Activated T-helper 2 cell treated with anti-CD3 and anti-CD28 coated beads, Interferon-gamma antibody, Interleukin-2, Interleukin-4, amounts not matched to agents 10 μg/mL and 5 μg/mL and 100 μg/mL, durations not matched to agents 14 hours and 24 hours and 36 hours (primary cell): ENCODE results near the gene AKIRIN2. TPM values are rescaled to one million over a fixed set of nuclear protein-coding genes. Genes with fewer than 3 reads are reported as not detected.

Experiments
- DNase-seq: peaks from one replicate; pipeline ENCODE4 v3.0.0; 2021; ENCODE audit warnings: low spot score
- H3K27ac Mint-ChIP-seq: one replicate; pipeline ENCODE4 v1.8.0; 2021; ENCODE audit warnings: mixed read lengths
- H3K27me3 Mint-ChIP-seq: one replicate; pipeline ENCODE4 v1.8.0; 2021; ENCODE audit warnings: low read depth, mixed read lengths
- H3K36me3 Mint-ChIP-seq: one replicate; pipeline ENCODE4 v1.8.0; 2021; ENCODE audit warnings: low read depth, mixed read lengths
- H3K4me1 Mint-ChIP-seq: one replicate; pipeline ENCODE4 v1.8.0; 2021; ENCODE audit warnings: low read depth, mixed read lengths
- H3K4me3 Mint-ChIP-seq: one replicate; pipeline ENCODE4 v1.8.0; 2021; ENCODE audit warnings: low read depth, mild to moderate bottlenecking, moderate library complexity, mixed read lengths
- H3K9me3 Mint-ChIP-seq: one replicate; pipeline ENCODE4 v1.8.0; 2021; ENCODE audit warnings: mixed read lengths
- intact Hi-C: fragments of 100-400 bp; cut with micrococcal nuclease; formaldehyde crosslinking; loops from one replicate; pipeline ENCODE4 v1.15.1; 2023
- total RNA-seq: library from RNA; stranded (reverse); gene quantifications from 2 replicates; pipeline ENCODE4 v1.2.3, GENCODE V29; 2022

The AKIRIN2 gene
- total RNA-seq, 1 donor from 2014 or later: 42.0 TPM

GRCh38 chr6:87670707-87671106 lies 31.3 kb downstream of the AKIRIN2 start:
- Mint-ChIP-seq H3K4me3 (no peak overlapping the region), H3K27me3 (no peaks in the 10 kb centered on the region), H3K9me3 (no peaks in the 10 kb centered on the region), H3K36me3 (peaks cover 63% of the 10 kb centered on the region), H3K27ac (no peak overlapping the region), H3K4me1 (peaks cover 10% of the 10 kb centered on the region)
- intact Hi-C loops: no loop called here
- no peak for DNase-seq

GRCh38 chr6:87669051-87669450 lies 33.0 kb downstream of the AKIRIN2 start:
- peaks cover 9% of the 10 kb centered on the region for H3K4me1 Mint-ChIP-seq
- no peaks in the 10 kb centered on the region for H3K9me3 Mint-ChIP-seq
- DNase-seq: no peak
- intact Hi-C loops: no loop called here
- no peaks in the 10 kb centered on the region for H3K27me3 Mint-ChIP-seq
- H3K27ac Mint-ChIP-seq: no peak overlapping the region
- no peak overlapping the region for H3K4me3 Mint-ChIP-seq
- peaks cover 50% of the 10 kb centered on the region for H3K36me3 Mint-ChIP-seq

- H3K9me3 Mint-ChIP-seq: no peaks in the 10 kb centered on the region
- intact Hi-C loops: no loop called here
- H3K4me1 Mint-ChIP-seq: peaks cover 9% of the 10 kb centered on the region
- DNase-seq: no peak
- H3K27ac Mint-ChIP-seq: no peak overlapping the region
- H3K36me3 Mint-ChIP-seq: peaks cover 51% of the 10 kb centered on the region
- no peak overlapping the region for H3K4me3 Mint-ChIP-seq
- no peaks in the 10 kb centered on the region for H3K27me3 Mint-ChIP-seq
Observed at GRCh38 chr6:87668013-87668412, 34.0 kb downstream of the AKIRIN2 start.

- intact Hi-C loops: no loop called here
- Mint-ChIP-seq H3K9me3 (no peaks in the 10 kb centered on the region), H3K4me1 (peaks cover 9% of the 10 kb centered on the region), H3K36me3 (peaks cover 46% of the 10 kb centered on the region), H3K27me3 (no peaks in the 10 kb centered on the region), H3K27ac (no peak overlapping the region), H3K4me3 (no peak overlapping the region)
- DNase-seq: no peak
Observed at GRCh38 chr6:87667032-87667431, 35.0 kb downstream of the AKIRIN2 start.

- DNase-seq: no peak
- intact Hi-C loops: no loop called here
- Mint-ChIP-seq H3K27me3 (no peaks in the 10 kb centered on the region), H3K27ac (no peak overlapping the region), H3K36me3 (peaks cover 43% of the 10 kb centered on the region), H3K4me3 (no peak overlapping the region), H3K9me3 (no peaks in the 10 kb centered on the region), H3K4me1 (peaks cover 3% of the 10 kb centered on the region)
Observed at GRCh38 chr6:87664921-87665485, 37.0 kb downstream of the AKIRIN2 start.

- intact Hi-C loops: no loop called here
- peaks cover 45% of the 10 kb centered on the region for H3K36me3 Mint-ChIP-seq
- H3K4me3 Mint-ChIP-seq: no peak overlapping the region
- no peak for DNase-seq
- H3K4me1 Mint-ChIP-seq: peaks cover 3% of the 10 kb centered on the region
- H3K27me3 Mint-ChIP-seq: no peaks in the 10 kb centered on the region
- no peaks in the 10 kb centered on the region for H3K9me3 Mint-ChIP-seq
- H3K27ac Mint-ChIP-seq: no peak overlapping the region
Observed at GRCh38 chr6:87663434-87663833, 38.6 kb downstream of the AKIRIN2 start.

GRCh38 chr6:87661503-87661902 lies 40.5 kb downstream of the AKIRIN2 start:
- Mint-ChIP-seq H3K9me3 (no peaks in the 10 kb centered on the region), H3K36me3 (peaks cover 52% of the 10 kb centered on the region), H3K27ac (no peak overlapping the region), H3K4me3 (no peak overlapping the region), H3K27me3 (no peaks in the 10 kb centered on the region), H3K4me1 (peaks cover 15% of the 10 kb centered on the region)
- intact Hi-C loops: no loop called here
- DNase-seq: no peak

GRCh38 chr6:87661016-87661415 lies 41.0 kb downstream of the AKIRIN2 start:
- intact Hi-C loops: no loop called here
- Mint-ChIP-seq H3K4me1 (peaks cover 15% of the 10 kb centered on the region), H3K9me3 (no peaks in the 10 kb centered on the region), H3K4me3 (no peak overlapping the region), H3K27me3 (no peaks in the 10 kb centered on the region), H3K36me3 (peaks cover 50% of the 10 kb centered on the region), H3K27ac (no peak overlapping the region)
- DNase-seq: no peak

- intact Hi-C loops: no loop called here
- H3K9me3 Mint-ChIP-seq: no peaks in the 10 kb centered on the region
- no peaks in the 10 kb centered on the region for H3K27me3 Mint-ChIP-seq
- H3K36me3 Mint-ChIP-seq: peaks cover 50% of the 10 kb centered on the region
- no peak overlapping the region for H3K4me3 Mint-ChIP-seq
- no peak overlapping the region for H3K27ac Mint-ChIP-seq
- no peak for DNase-seq
- peaks cover 15% of the 10 kb centered on the region for H3K4me1 Mint-ChIP-seq
Observed at GRCh38 chr6:87660226-87660911, 41.7 kb downstream of the AKIRIN2 start.

GRCh38 chr6:87658516-87658915 lies 43.5 kb downstream of the AKIRIN2 start:
- Mint-ChIP-seq H3K36me3 (peaks cover 62% of the 10 kb centered on the region), H3K27ac (no peak overlapping the region), H3K9me3 (no peaks in the 10 kb centered on the region), H3K4me3 (no peak overlapping the region), H3K4me1 (peaks cover 27% of the 10 kb centered on the region), H3K27me3 (no peaks in the 10 kb centered on the region)
- intact Hi-C loops: loop anchor here (5.0 kb wide), 1 partner anchor 39 kb away; no protein-coding TSS in a partner anchor
- no peak for DNase-seq

GRCh38 chr6:87656857-87657256 lies 45.2 kb downstream of the AKIRIN2 start:
- Mint-ChIP-seq H3K4me1 (peaks cover 37% of the 10 kb centered on the region), H3K4me3 (no peak overlapping the region), H3K36me3 (peaks cover 68% of the 10 kb centered on the region), H3K9me3 (no peaks in the 10 kb centered on the region), H3K27ac (peak overlapping the region; percentile 43), H3K27me3 (no peaks in the 10 kb centered on the region)
- DNase-seq: no peak
- intact Hi-C loops: loop anchor here (5.0 kb wide), 1 partner anchor 40 kb away; no protein-coding TSS in a partner anchor

- H3K27ac Mint-ChIP-seq: no peak overlapping the region
- H3K36me3 Mint-ChIP-seq: peaks cover 66% of the 10 kb centered on the region
- intact Hi-C loops: loop anchor here (5.0 kb wide), 1 partner anchor 41 kb away; no protein-coding TSS in a partner anchor
- DNase-seq: no peak
- no peak overlapping the region for H3K4me3 Mint-ChIP-seq
- no peaks in the 10 kb centered on the region for H3K27me3 Mint-ChIP-seq
- no peaks in the 10 kb centered on the region for H3K9me3 Mint-ChIP-seq
- peaks cover 37% of the 10 kb centered on the region for H3K4me1 Mint-ChIP-seq
Observed at GRCh38 chr6:87655824-87656223, 46.2 kb downstream of the AKIRIN2 start.

- Mint-ChIP-seq H3K27me3 (no peaks in the 10 kb centered on the region), H3K9me3 (no peaks in the 10 kb centered on the region), H3K4me1 (peaks cover 34% of the 10 kb centered on the region), H3K4me3 (no peak overlapping the region), H3K27ac (no peak overlapping the region), H3K36me3 (peaks cover 59% of the 10 kb centered on the region)
- intact Hi-C loops: loop anchor here (5.0 kb wide), 2 partner anchors 42 to 63 kb away; partner anchors contain the start of gene ORC3
- DNase-seq: no peak
Observed at GRCh38 chr6:87654875-87655454, 47.1 kb downstream of the AKIRIN2 start.
